OCI-LY7 (cell line): Measurements from ENCODE around the gene RSAD2. TPM values are rescaled to one million over a fixed set of nuclear protein-coding genes. Genes with fewer than 3 reads are reported as not detected.

Source experiments
- BruUV-seq: library from RNA; stranded (reverse); fragments of 400-500 nt; replicated peaks from 2 replicates; lab custom pipeline; 2021; lab: Mats Ljungman, UMichigan
- CTCF ChIA-PET: fragments of 300-600 bp; sonication (Branson Sonifier 250); formaldehyde crosslinking; loops from one replicate; lab custom pipeline; 2022; ENCODE audit warnings: antibody characterized with exemption; ENCODE audit not compliant: unreplicated experiment; lab: Charles Lee
- POLR2A ChIA-PET: fragments of 300-600 bp; sonication (Branson Sonifier 250); formaldehyde crosslinking; loops from one replicate; lab custom pipeline; 2022; ENCODE audit warnings: antibody characterized with exemption; lab: Charles Lee
- DNase-seq: peaks from one replicate; pipeline ENCODE4 v3.0.0-alpha.2; 2015; ENCODE audit warnings: low spot score
- H2AFZ ChIP-seq: fragments of 200-600 bp; sonication (generic), shearing (Covaris generic); 2 replicates; pipeline ENCODE4 v1.6.1; 2014; ENCODE audit warnings: mild to moderate bottlenecking, antibody characterized with exemption, low read length, moderate library complexity
- H3K27ac ChIP-seq: fragments of 200-600 bp; sonication (generic); 2 replicates; pipeline ENCODE4 v1.5.1; 2014; ENCODE audit warnings: mixed run types, low read depth, mild to moderate bottlenecking, moderate library complexity, low read length, inconsistent platforms; ENCODE audit not compliant: poor library complexity, severe bottlenecking
- H3K36me3 ChIP-seq: fragments of 200-600 bp; sonication (generic); 2 replicates; pipeline ENCODE4 v1.6.1; 2014; ENCODE audit warnings: mild to moderate bottlenecking, antibody characterized with exemption, low read length, moderate library complexity, mixed read lengths; ENCODE audit not compliant: insufficient read depth
- H3K4me1 ChIP-seq: fragments of 200-600 bp; sonication (generic); 2 replicates; pipeline ENCODE4 v1.5.1; 2014; ENCODE audit warnings: mild to moderate bottlenecking, low read length; ENCODE audit not compliant: insufficient read depth, poor library complexity, severe bottlenecking
- H3K4me2 ChIP-seq: fragments of 200-600 bp; sonication (generic); 2 replicates; pipeline ENCODE4 v1.6.1; 2014; ENCODE audit warnings: mild to moderate bottlenecking, low read length
- H3K4me3 ChIP-seq: fragments of 200-600 bp; sonication (generic); 2 replicates; pipeline ENCODE4 v1.5.1; 2014; ENCODE audit warnings: mild to moderate bottlenecking, low read depth, low read length; ENCODE audit not compliant: poor library complexity, severe bottlenecking
- H3K79me2 ChIP-seq: fragments of 200-600 bp; sonication (generic); 2 replicates; pipeline ENCODE4 v1.6.1; 2016; ENCODE audit warnings: low read depth, mild to moderate bottlenecking, low read length, moderate library complexity, mixed read lengths; ENCODE audit not compliant: insufficient read depth
- H3K9me2 ChIP-seq: fragments of 200-600 bp; sonication (generic); 2 replicates; pipeline ENCODE4 v1.6.1; 2016; ENCODE audit warnings: mild to moderate bottlenecking, low read length, mixed read lengths; ENCODE audit not compliant: insufficient read depth
- H3K9me3 ChIP-seq: fragments of 200-600 bp; sonication (generic); 2 replicates; pipeline ENCODE4 v1.6.1; 2014; ENCODE audit warnings: mild to moderate bottlenecking, mixed run types, low read length, mixed read lengths
- H4K20me1 ChIP-seq: fragments of 200-600 bp; sonication (generic); 2 replicates; pipeline ENCODE4 v1.6.1; 2014; ENCODE audit warnings: mild to moderate bottlenecking, antibody characterized with exemption, low read length, moderate library complexity, mixed read lengths; ENCODE audit not compliant: insufficient read depth
- EZH2phosphoT487 ChIP-seq: fragments of 200-600 bp; sonication (generic); IDR thresholded peaks from 2 replicates; pipeline ENCODE4 v1.6.1; 2018; ENCODE audit warnings: low read depth, borderline replicate concordance, mild to moderate bottlenecking, mixed run types, antibody characterized with exemption, low read length, moderate library complexity, mixed read lengths
- intact Hi-C: fragments of 100-400 bp; cut with micrococcal nuclease; formaldehyde crosslinking; loops from one replicate; pipeline ENCODE4 v1.10.0; 2022; ENCODE audit not compliant: unreplicated experiment
- total RNA-seq, 2 experiments: library from RNA; depleted of rRNA in 1 of 2; stranded (reverse); fragments of >200 nt in 1 of 2; shearing (Covaris generic) in 1 of 2; gene quantifications; 2 replicates each; pipeline ENCODE4 v1.2.3, GENCODE V29; 2014 to 2022
- TF ChIP-seq, protein P1 (sequence below): fragments of 200-600 bp; sonication (generic); conservative IDR thresholded peaks from 2 replicates; pipeline ENCODE4 v1.5.1; 2014; ENCODE audit warnings: mild to moderate bottlenecking, antibody characterized with exemption, low read length, moderate library complexity, mixed read lengths

RSAD2 gene
- total RNA-seq, 2 experiments from 2014 or later = not detected

DNA sequence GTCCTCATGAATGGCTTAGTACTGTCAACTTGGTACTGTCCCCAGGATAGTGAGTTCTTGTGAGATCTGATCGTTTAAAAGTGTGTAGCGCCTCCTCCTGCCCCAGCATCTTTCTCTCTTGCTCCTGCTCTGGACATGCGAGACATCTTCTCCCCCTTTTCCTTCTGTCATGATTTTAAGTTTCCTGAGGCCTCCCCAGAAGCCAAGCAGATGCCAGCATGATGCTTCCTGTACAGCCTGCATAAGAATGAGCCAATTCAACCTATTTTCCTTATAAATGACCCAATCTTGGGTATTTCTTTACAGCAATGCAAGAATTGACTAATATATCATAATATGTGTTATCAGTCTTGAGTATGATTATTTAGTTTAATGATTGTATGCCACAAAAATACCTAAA, 3.5 kb upstream of the RSAD2 start:
- no peak overlapping the region for H3K27ac ChIP-seq
- ChIA-PET POLR2A (no interaction called here), CTCF (no interaction called here)
- H3K79me2 ChIP-seq = no peaks in the 10 kb centered on the region
- no peak for DNase-seq
- H2AFZ ChIP-seq = no peak overlapping the region
- H3K4me3 ChIP-seq = no peak overlapping the region
- H3K9me3 ChIP-seq = peaks cover 11% of the 10 kb centered on the region
- no TSS peak for BruUV-seq
- H3K4me2 ChIP-seq = no peak overlapping the region
- no peaks in the 10 kb centered on the region for H4K20me1 ChIP-seq
- intact Hi-C loops = no loop called here
- TF ChIP-seq EZH2phosphoT487 = no peak
- TF ChIP-seq, protein P1, sequence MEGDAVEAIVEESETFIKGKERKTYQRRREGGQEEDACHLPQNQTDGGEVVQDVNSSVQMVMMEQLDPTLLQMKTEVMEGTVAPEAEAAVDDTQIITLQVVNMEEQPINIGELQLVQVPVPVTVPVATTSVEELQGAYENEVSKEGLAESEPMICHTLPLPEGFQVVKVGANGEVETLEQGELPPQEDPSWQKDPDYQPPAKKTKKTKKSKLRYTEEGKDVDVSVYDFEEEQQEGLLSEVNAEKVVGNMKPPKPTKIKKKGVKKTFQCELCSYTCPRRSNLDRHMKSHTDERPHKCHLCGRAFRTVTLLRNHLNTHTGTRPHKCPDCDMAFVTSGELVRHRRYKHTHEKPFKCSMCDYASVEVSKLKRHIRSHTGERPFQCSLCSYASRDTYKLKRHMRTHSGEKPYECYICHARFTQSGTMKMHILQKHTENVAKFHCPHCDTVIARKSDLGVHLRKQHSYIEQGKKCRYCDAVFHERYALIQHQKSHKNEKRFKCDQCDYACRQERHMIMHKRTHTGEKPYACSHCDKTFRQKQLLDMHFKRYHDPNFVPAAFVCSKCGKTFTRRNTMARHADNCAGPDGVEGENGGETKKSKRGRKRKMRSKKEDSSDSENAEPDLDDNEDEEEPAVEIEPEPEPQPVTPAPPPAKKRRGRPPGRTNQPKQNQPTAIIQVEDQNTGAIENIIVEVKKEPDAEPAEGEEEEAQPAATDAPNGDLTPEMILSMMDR = no peak
- H3K9me2 ChIP-seq = no peaks in the 10 kb centered on the region
- no peaks in the 10 kb centered on the region for H3K4me1 ChIP-seq
- H3K36me3 ChIP-seq = no peaks in the 10 kb centered on the region

DNA sequence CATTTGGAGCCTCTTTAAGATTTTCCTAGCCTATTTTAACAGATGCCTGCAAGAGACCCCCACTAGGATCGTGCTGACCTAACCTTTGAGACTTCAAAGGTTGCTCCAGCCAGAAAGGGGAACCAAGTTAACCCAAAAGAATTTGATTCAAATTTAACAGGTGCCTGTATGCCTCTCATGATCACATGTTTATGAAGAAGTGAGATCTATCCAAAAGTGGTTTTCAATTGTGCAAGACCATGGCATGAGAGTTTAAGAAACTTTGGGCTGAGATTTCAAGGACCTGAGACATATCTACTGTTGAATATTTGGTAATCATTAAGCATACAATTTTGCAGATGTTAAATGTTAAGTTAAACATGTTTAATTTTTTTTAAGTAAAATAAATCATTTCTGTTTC, 1.3 kb upstream of the RSAD2 start:
- no peaks in the 10 kb centered on the region for H4K20me1 ChIP-seq
- peaks cover 11% of the 10 kb centered on the region for H3K9me3 ChIP-seq
- no peaks in the 10 kb centered on the region for H3K4me1 ChIP-seq
- ChIA-PET POLR2A (interaction anchor here (1.4 kb wide), 1 partner anchor 8 kb away, joined by 6 read pairs; no protein-coding TSS in a partner anchor), CTCF (no interaction called here)
- no peak overlapping the region for H3K27ac ChIP-seq
- no peaks in the 10 kb centered on the region for H3K9me2 ChIP-seq
- no peak overlapping the region for H3K4me2 ChIP-seq
- no peaks in the 10 kb centered on the region for H3K36me3 ChIP-seq
- H3K79me2 ChIP-seq = no peaks in the 10 kb centered on the region
- no peak for DNase-seq
- intact Hi-C loops = no loop called here
- H3K4me3 ChIP-seq = no peak overlapping the region
- BruUV-seq = no TSS peak
- H2AFZ ChIP-seq = no peak overlapping the region
- TF ChIP-seq, protein P1 = no peak
- TF ChIP-seq EZH2phosphoT487 = no peak

DNA sequence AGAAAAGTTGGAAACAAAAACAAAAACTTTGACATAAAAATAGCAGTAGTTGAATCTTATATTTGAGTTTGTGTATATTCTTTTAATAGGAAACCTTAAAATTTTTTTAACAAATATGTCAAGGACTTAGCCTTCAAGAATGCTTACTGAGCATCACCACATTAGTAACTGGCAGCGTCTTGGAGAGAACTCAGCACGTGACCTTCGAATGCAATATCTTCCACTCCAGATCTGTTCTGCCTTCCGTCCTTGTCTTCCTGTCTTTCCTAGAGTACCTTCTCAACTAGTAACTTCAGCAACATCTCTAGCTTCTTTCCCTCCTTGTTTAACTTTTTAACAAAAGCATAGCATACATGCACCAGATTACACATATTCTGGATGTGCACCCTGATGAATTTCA, 972 bp downstream of the RSAD2 start:
- Histone ChIP-seq H3K9me2 (no peaks in the 10 kb centered on the region), H3K4me1 (no peaks in the 10 kb centered on the region), H2AFZ (no peak overlapping the region), H3K79me2 (no peaks in the 10 kb centered on the region), H3K36me3 (no peaks in the 10 kb centered on the region), H3K9me3 (peaks cover 11% of the 10 kb centered on the region), H4K20me1 (no peaks in the 10 kb centered on the region), H3K4me3 (no peak overlapping the region), H3K27ac (no peak overlapping the region), H3K4me2 (no peak overlapping the region)
- ChIA-PET POLR2A (no interaction called here), CTCF (no interaction called here)
- no TSS peak for BruUV-seq
- intact Hi-C loops = no loop called here
- TF ChIP-seq, protein P1 = no peak
- no peak for TF ChIP-seq EZH2phosphoT487
- no peak for DNase-seq
